SH-SY5Y (cell line): ENCODE measurements around the gene FAM120A.

Source experiments
- GATA2 ChIP-seq: IDR thresholded peaks from 2 replicates; pipeline ENCODE4 v1.6.1; 2011; ENCODE audit warnings: mild to moderate bottlenecking, low read depth, low read length
- GATA3 ChIP-seq: IDR thresholded peaks from 2 replicates; pipeline ENCODE4 v1.6.1; 2011; ENCODE audit warnings: low read depth, mild to moderate bottlenecking, low read length, moderate library complexity

FAM120A gene

GRCh38 chr9:93590609-93591234 lies 139.2 kb downstream of the FAM120A start:
- TF ChIP-seq GATA3 (no peak), GATA2 (no peak)

GRCh38 chr9:93591301-93592007 lies 140.0 kb downstream of the FAM120A start:
- TF ChIP-seq GATA3 (no peak), GATA2 (no peak)

GRCh38 chr9:93592008-93592642 lies 140.6 kb downstream of the FAM120A start:
- TF ChIP-seq GATA2 = no peak
- TF ChIP-seq GATA3 = no peak

GRCh38 chr9:93592643-93593021 lies 141.1 kb downstream of the FAM120A start:
- TF ChIP-seq GATA3 (no peak), GATA2 (no peak)

- TF ChIP-seq GATA2 (no peak), GATA3 (no peak)
Measured at GRCh38 chr9:93593144-93593658, 141.7 kb downstream of the FAM120A start.

GRCh38 chr9:93594041-93594756 lies 142.7 kb downstream of the FAM120A start:
- no peak for TF ChIP-seq GATA3
- TF ChIP-seq GATA2 = no peak

GRCh38 chr9:93595461-93595860 lies 144.0 kb downstream of the FAM120A start:
- no peak for TF ChIP-seq GATA2

- no peak for TF ChIP-seq GATA3
- TF ChIP-seq GATA2 = no peak
Measured at GRCh38 chr9:93595861-93596365, 144.4 kb downstream of the FAM120A start.

GRCh38 chr9:93596399-93596798 lies 144.9 kb downstream of the FAM120A start:
- TF ChIP-seq GATA3 = no peak
- TF ChIP-seq GATA2 = no peak

- TF ChIP-seq GATA3 (no peak), GATA2 (no peak)
Measured at GRCh38 chr9:93597142-93597706, 145.7 kb downstream of the FAM120A start.

- TF ChIP-seq GATA3 (no peak), GATA2 (no peak)
Measured at GRCh38 chr9:93597871-93598646, 146.6 kb downstream of the FAM120A start.

GRCh38 chr9:93598647-93599241 lies 147.3 kb downstream of the FAM120A start:
- no peak for TF ChIP-seq GATA3
- no peak for TF ChIP-seq GATA2
